OCI-LY7 (cell line): ENCODE results near the gene PEX11B. TPM values are rescaled to one million over a fixed set of nuclear protein-coding genes. Genes with fewer than 3 reads are reported as not detected.

Experiments used
- BruUV-seq: library from RNA; stranded (reverse); fragments of 400-500 nt; replicated peaks from 2 replicates; lab custom pipeline; 2021; lab: Mats Ljungman, UMichigan
- CTCF ChIA-PET: fragments of 300-600 bp; sonication (Branson Sonifier 250); formaldehyde crosslinking; loops from one replicate; lab custom pipeline; 2022; ENCODE audit warnings: antibody characterized with exemption; ENCODE audit not compliant: unreplicated experiment; lab: Charles Lee
- POLR2A ChIA-PET: fragments of 300-600 bp; sonication (Branson Sonifier 250); formaldehyde crosslinking; loops from one replicate; lab custom pipeline; 2022; ENCODE audit warnings: antibody characterized with exemption; lab: Charles Lee
- DNase-seq: peaks from one replicate; pipeline ENCODE4 v3.0.0-alpha.2; 2015; ENCODE audit warnings: low spot score
- H2AFZ ChIP-seq: fragments of 200-600 bp; sonication (generic), shearing (Covaris generic); 2 replicates; pipeline ENCODE4 v1.6.1; 2014; ENCODE audit warnings: mild to moderate bottlenecking, antibody characterized with exemption, low read length, moderate library complexity
- H3K27ac ChIP-seq: fragments of 200-600 bp; sonication (generic); 2 replicates; pipeline ENCODE4 v1.5.1; 2014; ENCODE audit warnings: mixed run types, low read depth, mild to moderate bottlenecking, moderate library complexity, low read length, inconsistent platforms; ENCODE audit not compliant: poor library complexity, severe bottlenecking
- H3K36me3 ChIP-seq: fragments of 200-600 bp; sonication (generic); 2 replicates; pipeline ENCODE4 v1.6.1; 2014; ENCODE audit warnings: mild to moderate bottlenecking, antibody characterized with exemption, low read length, moderate library complexity, mixed read lengths; ENCODE audit not compliant: insufficient read depth
- H3K4me1 ChIP-seq: fragments of 200-600 bp; sonication (generic); 2 replicates; pipeline ENCODE4 v1.5.1; 2014; ENCODE audit warnings: mild to moderate bottlenecking, low read length; ENCODE audit not compliant: insufficient read depth, poor library complexity, severe bottlenecking
- H3K4me2 ChIP-seq: fragments of 200-600 bp; sonication (generic); 2 replicates; pipeline ENCODE4 v1.6.1; 2014; ENCODE audit warnings: mild to moderate bottlenecking, low read length
- H3K4me3 ChIP-seq: fragments of 200-600 bp; sonication (generic); 2 replicates; pipeline ENCODE4 v1.5.1; 2014; ENCODE audit warnings: mild to moderate bottlenecking, low read depth, low read length; ENCODE audit not compliant: poor library complexity, severe bottlenecking
- H3K79me2 ChIP-seq: fragments of 200-600 bp; sonication (generic); 2 replicates; pipeline ENCODE4 v1.6.1; 2016; ENCODE audit warnings: low read depth, mild to moderate bottlenecking, low read length, moderate library complexity, mixed read lengths; ENCODE audit not compliant: insufficient read depth
- H3K9me2 ChIP-seq: fragments of 200-600 bp; sonication (generic); 2 replicates; pipeline ENCODE4 v1.6.1; 2016; ENCODE audit warnings: mild to moderate bottlenecking, low read length, mixed read lengths; ENCODE audit not compliant: insufficient read depth
- H3K9me3 ChIP-seq: fragments of 200-600 bp; sonication (generic); 2 replicates; pipeline ENCODE4 v1.6.1; 2014; ENCODE audit warnings: mild to moderate bottlenecking, mixed run types, low read length, mixed read lengths
- H4K20me1 ChIP-seq: fragments of 200-600 bp; sonication (generic); 2 replicates; pipeline ENCODE4 v1.6.1; 2014; ENCODE audit warnings: mild to moderate bottlenecking, antibody characterized with exemption, low read length, moderate library complexity, mixed read lengths; ENCODE audit not compliant: insufficient read depth
- EZH2phosphoT487 ChIP-seq: fragments of 200-600 bp; sonication (generic); IDR thresholded peaks from 2 replicates; pipeline ENCODE4 v1.6.1; 2018; ENCODE audit warnings: low read depth, borderline replicate concordance, mild to moderate bottlenecking, mixed run types, antibody characterized with exemption, low read length, moderate library complexity, mixed read lengths
- intact Hi-C: fragments of 100-400 bp; cut with micrococcal nuclease; formaldehyde crosslinking; loops from one replicate; pipeline ENCODE4 v1.10.0; 2022; ENCODE audit not compliant: unreplicated experiment
- total RNA-seq, 2 experiments: library from RNA; depleted of rRNA in 1 of 2; stranded (reverse); fragments of >200 nt in 1 of 2; shearing (Covaris generic) in 1 of 2; gene quantifications; 2 replicates each; pipeline ENCODE4 v1.2.3, GENCODE V29; 2014 to 2022
- TF ChIP-seq, protein P1 (sequence below): fragments of 200-600 bp; sonication (generic); conservative IDR thresholded peaks from 2 replicates; pipeline ENCODE4 v1.5.1; 2014; ENCODE audit warnings: mild to moderate bottlenecking, antibody characterized with exemption, low read length, moderate library complexity, mixed read lengths

Gene PEX11B
- total RNA-seq, 2 experiments from 2014 or later, result 18.2 to 32.9 TPM

DNA sequence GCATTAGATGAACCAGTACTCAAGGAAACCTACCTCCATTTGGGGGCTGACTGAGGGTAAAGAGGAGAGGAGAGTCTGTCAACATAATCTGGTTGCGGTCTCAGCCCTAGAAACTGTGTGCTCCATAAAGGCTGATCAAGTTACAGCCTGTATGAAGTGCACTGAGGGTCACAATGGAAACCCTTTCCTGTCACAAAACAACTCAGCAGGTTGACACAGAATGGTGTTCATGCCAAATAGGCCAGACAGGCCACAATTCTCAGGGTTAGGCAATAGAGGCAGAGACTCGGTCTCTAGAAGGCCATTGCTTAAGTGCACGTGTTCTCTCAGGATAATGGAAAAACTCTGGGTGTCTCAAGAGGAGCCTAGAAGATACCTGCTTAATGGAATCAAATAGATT, 28.8 kb downstream of the PEX11B start:
- POLR2A ChIA-PET, result interaction anchor here (1.0 kb wide), 1 partner anchor 123 kb away, joined by 3 read pairs; no protein-coding TSS in a partner anchor
- H3K4me3 ChIP-seq, result no peak overlapping the region
- H3K4me2 ChIP-seq, result no peak overlapping the region
- no peaks in the 10 kb centered on the region for H4K20me1 ChIP-seq
- TF ChIP-seq EZH2phosphoT487, result no peak
- TF ChIP-seq, protein P1, sequence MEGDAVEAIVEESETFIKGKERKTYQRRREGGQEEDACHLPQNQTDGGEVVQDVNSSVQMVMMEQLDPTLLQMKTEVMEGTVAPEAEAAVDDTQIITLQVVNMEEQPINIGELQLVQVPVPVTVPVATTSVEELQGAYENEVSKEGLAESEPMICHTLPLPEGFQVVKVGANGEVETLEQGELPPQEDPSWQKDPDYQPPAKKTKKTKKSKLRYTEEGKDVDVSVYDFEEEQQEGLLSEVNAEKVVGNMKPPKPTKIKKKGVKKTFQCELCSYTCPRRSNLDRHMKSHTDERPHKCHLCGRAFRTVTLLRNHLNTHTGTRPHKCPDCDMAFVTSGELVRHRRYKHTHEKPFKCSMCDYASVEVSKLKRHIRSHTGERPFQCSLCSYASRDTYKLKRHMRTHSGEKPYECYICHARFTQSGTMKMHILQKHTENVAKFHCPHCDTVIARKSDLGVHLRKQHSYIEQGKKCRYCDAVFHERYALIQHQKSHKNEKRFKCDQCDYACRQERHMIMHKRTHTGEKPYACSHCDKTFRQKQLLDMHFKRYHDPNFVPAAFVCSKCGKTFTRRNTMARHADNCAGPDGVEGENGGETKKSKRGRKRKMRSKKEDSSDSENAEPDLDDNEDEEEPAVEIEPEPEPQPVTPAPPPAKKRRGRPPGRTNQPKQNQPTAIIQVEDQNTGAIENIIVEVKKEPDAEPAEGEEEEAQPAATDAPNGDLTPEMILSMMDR, result no peak
- intact Hi-C loops, result no loop called here
- BruUV-seq, result no TSS peak
- no peak overlapping the region for H2AFZ ChIP-seq
- no peaks in the 10 kb centered on the region for H3K9me3 ChIP-seq
- no peaks in the 10 kb centered on the region for H3K9me2 ChIP-seq
- H3K36me3 ChIP-seq, result no peaks in the 10 kb centered on the region
- no peaks in the 10 kb centered on the region for H3K79me2 ChIP-seq
- no peaks in the 10 kb centered on the region for H3K4me1 ChIP-seq
- no peak overlapping the region for H3K27ac ChIP-seq
- DNase-seq, result no peak
- CTCF ChIA-PET, result interaction anchor here (1.0 kb wide), 1 partner anchor 9 kb away, joined by 3 read pairs; no protein-coding TSS in a partner anchor

DNA sequence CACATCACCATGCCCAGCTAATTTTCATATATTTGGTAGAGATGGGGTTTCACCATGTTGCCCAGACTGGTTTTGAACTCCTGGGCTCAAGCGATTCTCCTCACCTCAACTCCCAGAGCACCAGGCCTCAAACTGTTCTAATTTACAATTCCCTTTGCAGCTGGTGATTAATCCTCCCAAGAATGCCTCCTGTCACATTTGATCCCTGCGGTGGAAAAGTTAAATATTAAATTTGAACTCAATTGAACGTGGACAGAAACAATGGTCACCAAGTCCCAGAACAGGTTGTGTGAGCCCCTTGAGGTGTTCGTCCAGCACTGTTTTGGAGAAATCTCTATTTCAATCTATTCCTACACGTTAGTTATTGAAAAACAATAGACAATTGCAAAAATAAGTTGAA, 30.9 kb downstream of the PEX11B start:
- H3K9me3 ChIP-seq, result no peaks in the 10 kb centered on the region
- no peak overlapping the region for H3K4me2 ChIP-seq
- H4K20me1 ChIP-seq, result no peaks in the 10 kb centered on the region
- H3K9me2 ChIP-seq, result no peaks in the 10 kb centered on the region
- no peak for DNase-seq
- ChIA-PET POLR2A (interaction anchor here (1.0 kb wide), 1 partner anchor 56 kb away, joined by 3 read pairs; no protein-coding TSS in a partner anchor), CTCF (no interaction called here)
- H3K79me2 ChIP-seq, result no peaks in the 10 kb centered on the region
- no TSS peak for BruUV-seq
- no peak for TF ChIP-seq EZH2phosphoT487
- TF ChIP-seq, protein P1, result no peak
- H3K27ac ChIP-seq, result no peak overlapping the region
- no peaks in the 10 kb centered on the region for H3K4me1 ChIP-seq
- H2AFZ ChIP-seq, result no peak overlapping the region
- H3K4me3 ChIP-seq, result no peak overlapping the region
- H3K36me3 ChIP-seq, result no peaks in the 10 kb centered on the region
- intact Hi-C loops, result no loop called here

DNA sequence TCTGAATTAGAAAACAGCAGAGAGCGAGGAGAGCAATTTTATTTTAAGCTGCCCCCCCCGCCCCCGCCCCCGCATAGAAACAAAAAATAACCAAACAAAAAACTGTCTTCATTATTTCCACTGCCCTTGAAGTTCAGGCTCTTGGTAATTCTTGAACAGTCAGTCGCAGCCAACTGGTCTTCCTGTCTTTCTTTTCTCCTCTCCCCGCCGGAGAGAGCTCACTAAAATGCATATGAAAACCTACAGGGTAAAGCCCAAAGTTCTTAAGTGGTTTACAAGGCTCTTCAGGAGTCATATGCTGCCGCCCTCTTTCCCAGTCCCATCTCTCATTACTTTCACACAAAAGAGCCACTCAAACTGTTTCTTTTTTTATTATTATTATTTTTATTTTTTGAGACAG, 31.7 kb downstream of the PEX11B start:
- POLR2A ChIA-PET, result interaction anchor here (0.6 to 1.3 kb wide), 5 partner anchors 28 to 146 kb away, joined by 3 to 5 read pairs (median 4); partner anchors contain the start of genes LIX1L and PIAS3
- intact Hi-C loops, result no loop called here
- Histone ChIP-seq H3K9me3 (no peaks in the 10 kb centered on the region), H3K4me3 (no peak overlapping the region), H3K36me3 (no peaks in the 10 kb centered on the region), H2AFZ (no peak overlapping the region), H4K20me1 (no peaks in the 10 kb centered on the region), H3K4me1 (no peaks in the 10 kb centered on the region), H3K9me2 (no peaks in the 10 kb centered on the region), H3K4me2 (no peak overlapping the region), H3K27ac (no peak overlapping the region), H3K79me2 (no peaks in the 10 kb centered on the region)
- CTCF ChIA-PET, result no interaction called here
- no peak for DNase-seq
- TF ChIP-seq EZH2phosphoT487, result no peak
- TF ChIP-seq, protein P1, result no peak
- no TSS peak for BruUV-seq
